Body of pancreas (tissue), 4 donors: ENCODE results near the gene KCNA3.

Experiments
- POLR2A ChIP-seq, 3 donors: fragments of 450-650 bp; IDR thresholded peaks; one replicate each; pipeline ENCODE4 v1.6.1; 2016; ENCODE audit warnings: antibody characterized with exemption in 3 of 3, mild to moderate bottlenecking in 2 of 3
- TF ChIP-seq, protein P1 (sequence below), 7 experiments: fragments of 450-650 bp in 4 of 7; fragments of 200-600 bp in 3 of 7; sonication (generic) in 3 of 7; IDR thresholded peaks; one replicate each; pipeline ENCODE4 v1.5.1; 2016 to 2019; ENCODE audit warnings: antibody characterized with exemption in 7 of 7

- no peak for TF ChIP-seq POLR2A (IDR thresholded peaks at IDR 0.05)
- TF ChIP-seq, protein P1, sequence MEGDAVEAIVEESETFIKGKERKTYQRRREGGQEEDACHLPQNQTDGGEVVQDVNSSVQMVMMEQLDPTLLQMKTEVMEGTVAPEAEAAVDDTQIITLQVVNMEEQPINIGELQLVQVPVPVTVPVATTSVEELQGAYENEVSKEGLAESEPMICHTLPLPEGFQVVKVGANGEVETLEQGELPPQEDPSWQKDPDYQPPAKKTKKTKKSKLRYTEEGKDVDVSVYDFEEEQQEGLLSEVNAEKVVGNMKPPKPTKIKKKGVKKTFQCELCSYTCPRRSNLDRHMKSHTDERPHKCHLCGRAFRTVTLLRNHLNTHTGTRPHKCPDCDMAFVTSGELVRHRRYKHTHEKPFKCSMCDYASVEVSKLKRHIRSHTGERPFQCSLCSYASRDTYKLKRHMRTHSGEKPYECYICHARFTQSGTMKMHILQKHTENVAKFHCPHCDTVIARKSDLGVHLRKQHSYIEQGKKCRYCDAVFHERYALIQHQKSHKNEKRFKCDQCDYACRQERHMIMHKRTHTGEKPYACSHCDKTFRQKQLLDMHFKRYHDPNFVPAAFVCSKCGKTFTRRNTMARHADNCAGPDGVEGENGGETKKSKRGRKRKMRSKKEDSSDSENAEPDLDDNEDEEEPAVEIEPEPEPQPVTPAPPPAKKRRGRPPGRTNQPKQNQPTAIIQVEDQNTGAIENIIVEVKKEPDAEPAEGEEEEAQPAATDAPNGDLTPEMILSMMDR (IDR thresholded peaks at IDR 0.05), result no peak
Observed at GRCh38 chr1:110680036-110680735, 5.4 kb upstream of the KCNA3 start.
